DMS114 treated with DMSO at 0.1 percent for 48 hours (cell line): ENCODE measurements around the gene SLC25A26.

Source experiments
- DNase-seq: peaks from one replicate; lab custom pipeline; 2025; ENCODE audit not compliant: unreplicated experiment; lab: John Stamatoyannopoulos, UW

Gene SLC25A26, protein sequence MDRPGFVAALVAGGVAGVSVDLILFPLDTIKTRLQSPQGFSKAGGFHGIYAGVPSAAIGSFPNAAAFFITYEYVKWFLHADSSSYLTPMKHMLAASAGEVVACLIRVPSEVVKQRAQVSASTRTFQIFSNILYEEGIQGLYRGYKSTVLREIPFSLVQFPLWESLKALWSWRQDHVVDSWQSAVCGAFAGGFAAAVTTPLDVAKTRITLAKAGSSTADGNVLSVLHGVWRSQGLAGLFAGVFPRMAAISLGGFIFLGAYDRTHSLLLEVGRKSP

DNA sequence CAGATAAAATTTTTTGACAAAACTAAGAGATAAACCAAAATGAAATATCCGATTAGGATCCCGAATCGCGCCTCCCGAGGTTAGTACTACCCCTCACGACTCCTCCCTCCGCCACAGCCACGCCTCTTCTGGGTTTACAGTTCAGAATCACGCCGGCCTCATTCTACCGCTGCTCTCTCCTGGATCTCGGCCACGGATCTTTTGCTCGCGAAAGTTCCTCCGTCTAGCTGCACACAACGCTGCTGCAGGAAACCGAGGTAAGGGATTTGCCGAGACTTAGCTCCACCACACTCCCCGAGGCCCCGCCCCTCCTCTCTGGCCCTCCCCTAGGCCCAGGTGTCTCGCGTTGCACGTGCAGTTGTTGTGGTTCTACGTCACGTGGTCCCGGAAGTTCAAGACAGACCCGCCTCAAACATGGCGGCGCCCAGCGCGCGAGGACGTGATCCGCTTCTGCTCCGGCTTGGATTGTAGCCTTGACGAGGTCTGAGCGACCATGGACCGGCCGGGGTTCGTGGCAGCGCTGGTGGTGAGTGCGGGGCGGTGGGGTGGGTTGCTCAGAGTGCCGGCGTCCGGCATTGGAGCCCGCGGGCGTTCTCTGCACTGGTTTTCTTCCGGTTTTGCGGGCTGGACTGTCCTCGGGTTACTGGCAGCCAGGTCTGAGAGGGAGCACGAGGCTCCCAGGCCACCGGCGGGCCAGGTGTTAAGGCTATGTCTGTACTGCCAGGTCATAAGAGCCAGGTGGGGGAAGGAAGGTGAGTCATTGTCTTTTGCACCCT, at the start of gene SLC25A26:
Gene SLC25A26 (plus strand): TSS at position 400 of the 776 bp plus-strand sequence. CDS start 94 bp downstream, at position 494.
- peak; percentile 75 for DNase-seq

DNA sequence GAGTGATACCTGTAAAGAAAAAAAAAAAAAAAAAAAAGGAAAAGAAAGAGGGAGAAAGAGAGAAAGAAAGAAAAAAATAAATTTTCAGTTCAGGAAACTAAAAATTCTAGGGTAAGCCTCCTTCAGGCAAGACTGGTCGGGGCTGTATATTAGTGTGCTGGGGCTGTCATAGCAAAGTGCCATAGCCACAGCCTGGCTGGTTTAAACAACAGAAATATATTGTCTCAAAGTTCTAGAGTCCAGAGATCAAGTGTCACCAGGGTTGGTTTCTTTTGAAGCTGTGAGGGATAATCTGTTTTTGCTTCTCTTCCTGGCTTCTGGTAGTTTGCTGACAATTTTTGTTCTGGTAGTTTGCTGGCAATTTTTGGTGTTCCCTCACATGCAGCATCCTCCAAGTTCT, 48.4 kb upstream of the SLC25A26 start:
- no peak for DNase-seq

DNA sequence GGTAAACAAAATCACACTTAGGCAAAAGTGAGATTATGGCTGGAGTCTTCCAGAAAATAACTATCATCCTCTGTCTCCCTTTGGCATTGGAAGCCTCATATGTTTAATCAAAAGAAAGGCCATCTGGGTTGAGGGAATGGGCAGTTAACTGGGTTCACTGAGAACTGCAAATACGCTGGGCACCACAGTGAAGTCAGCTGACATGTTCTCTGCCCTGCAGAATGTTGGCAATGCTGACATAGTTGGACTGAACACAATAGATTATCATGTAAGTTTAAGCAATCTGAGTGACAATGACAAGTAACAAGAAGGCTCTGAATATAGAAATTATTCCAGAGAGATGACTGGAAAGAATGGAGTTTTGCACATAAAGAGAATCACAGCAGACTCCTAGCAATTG, 43.8 kb upstream of the SLC25A26 start:
- no peak for DNase-seq

DNA sequence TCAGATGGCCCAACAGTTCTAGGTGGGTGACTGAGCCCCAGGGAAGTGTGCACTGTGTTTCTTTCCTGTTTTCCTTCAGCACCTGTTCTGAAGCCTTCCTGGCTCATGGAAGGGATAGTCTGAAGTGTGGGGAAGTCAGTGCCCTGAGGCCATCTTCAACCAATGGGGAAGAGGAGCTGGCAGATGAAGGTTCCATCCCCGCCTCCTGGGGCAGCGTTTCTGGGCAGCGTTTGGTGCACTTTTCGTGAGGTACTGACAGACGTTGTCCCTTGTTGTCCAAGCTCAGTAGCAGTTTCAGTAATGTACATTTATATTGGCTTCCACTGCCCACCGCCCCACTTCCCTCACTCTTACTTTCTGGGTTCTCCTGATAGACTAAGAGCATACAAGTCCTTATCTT, 42.6 kb upstream of the SLC25A26 start:
- no peak for DNase-seq

DNA sequence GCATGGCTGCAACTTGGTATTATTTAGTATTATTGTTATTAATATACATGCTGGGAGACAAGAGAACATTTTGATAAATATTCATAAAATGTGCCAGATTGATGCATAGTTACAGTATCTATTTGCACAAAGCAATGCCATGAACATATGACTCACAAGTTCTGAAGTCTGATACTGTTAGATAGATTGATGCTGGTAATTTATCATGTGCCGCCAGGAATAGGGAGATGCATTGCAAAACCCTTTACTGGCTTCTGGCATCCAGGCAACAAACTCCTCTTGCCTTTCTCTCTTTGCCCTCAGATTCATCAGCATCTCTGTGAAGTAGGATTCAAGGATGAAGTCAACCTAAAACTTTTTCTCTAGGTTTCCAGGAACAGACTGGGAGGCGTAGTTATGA, 41.0 kb upstream of the SLC25A26 start:
- no peak for DNase-seq

DNA sequence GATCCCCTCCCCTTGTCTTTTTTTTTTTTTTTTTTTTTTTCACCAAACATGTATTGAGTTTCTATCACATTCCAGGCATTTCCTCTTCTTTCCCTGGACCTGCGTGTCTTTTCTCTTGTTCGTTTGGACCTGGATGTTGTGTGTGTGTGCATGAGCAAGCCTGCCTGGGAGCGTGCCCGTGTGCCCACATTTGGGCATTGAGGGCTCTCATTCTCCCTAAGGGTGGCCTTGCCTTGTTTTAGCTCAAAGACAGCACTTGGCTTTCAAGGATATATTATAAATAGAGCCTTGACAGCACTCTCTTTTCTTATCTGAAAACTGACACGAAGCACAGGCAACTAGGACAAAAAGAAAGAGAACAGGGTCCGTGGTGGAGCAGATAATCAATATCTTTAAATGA, 39.0 kb upstream of the SLC25A26 start:
- DNase-seq: no peak

DNA sequence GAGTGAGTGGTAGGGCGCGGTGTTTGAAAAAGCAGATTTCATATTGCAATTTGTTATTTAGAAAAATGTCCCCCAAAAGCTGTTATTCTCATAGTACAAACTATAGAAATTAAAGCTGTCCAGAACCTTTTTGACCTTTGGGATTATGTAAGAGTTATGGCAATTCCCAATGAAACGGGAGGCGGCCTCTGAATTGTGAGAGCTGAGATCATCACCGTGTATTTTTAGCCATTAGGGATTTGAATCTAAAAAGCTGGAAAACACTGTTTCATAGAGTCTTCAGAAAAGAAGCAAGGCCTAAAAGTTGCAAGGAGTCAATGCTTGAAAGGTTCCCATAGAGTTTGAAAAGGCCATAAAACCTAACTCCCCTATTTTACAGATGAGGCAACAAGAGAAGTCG, 38.6 kb upstream of the SLC25A26 start:
- no peak for DNase-seq

DNA sequence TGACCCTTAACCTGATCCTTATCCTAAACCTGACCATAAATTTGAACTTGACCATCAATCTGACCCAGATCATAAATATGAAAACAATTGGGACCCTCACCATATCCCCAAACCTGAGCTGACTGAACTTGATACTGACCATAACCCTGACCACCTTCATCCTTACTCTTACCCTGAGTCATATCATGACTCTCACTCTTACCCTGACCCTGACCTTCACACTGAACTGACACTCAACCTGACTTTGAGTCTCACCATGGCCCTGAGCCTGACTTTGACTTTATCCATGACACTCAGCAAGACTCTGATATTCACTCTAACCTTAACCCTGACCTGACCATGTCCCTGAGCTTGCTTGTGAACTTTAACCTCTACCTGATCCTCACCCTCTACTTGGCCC, 34.3 kb upstream of the SLC25A26 start:
- no peak for DNase-seq

DNA sequence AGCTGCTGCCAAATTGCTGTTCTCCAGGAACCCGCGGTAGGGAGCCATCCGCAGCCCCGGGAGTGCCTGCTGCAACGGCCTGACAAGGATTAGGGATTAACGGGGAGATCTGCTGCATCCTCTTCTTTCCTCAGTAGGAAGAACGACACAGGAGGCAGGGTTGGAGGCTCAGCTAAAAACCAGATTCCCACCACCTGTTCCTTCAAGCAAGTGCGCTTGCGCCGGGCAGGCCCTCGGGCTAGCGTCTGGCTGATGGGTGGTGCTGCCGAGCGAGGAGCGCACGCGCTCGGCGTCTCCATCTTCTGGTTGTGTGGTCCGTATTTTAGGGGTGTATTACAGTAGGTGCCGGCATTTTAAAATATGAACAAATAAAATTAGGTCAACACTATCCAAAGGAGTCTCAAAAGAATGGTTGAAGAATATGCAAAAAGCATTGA, 25.4 kb upstream of the SLC25A26 start:
- peak; percentile 53 for DNase-seq

DNA sequence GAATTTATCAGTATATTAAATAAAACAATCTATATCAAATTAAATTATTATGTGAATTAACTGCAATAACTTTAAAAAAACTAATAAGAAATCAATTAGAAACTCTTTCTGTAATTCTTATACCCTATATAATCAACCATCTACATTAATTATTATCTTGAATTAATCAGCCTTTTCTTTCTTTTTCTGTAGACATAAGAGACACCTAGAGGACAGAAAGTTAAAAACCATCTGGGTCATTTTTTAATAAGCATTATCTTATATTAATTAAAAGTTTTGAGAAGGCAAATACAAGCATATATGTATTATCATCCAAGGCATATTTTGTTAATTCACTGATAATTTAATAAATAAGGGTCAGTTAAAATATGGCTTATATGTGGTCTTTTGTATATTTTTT, 24.2 kb upstream of the SLC25A26 start:
- DNase-seq: no peak

DNA sequence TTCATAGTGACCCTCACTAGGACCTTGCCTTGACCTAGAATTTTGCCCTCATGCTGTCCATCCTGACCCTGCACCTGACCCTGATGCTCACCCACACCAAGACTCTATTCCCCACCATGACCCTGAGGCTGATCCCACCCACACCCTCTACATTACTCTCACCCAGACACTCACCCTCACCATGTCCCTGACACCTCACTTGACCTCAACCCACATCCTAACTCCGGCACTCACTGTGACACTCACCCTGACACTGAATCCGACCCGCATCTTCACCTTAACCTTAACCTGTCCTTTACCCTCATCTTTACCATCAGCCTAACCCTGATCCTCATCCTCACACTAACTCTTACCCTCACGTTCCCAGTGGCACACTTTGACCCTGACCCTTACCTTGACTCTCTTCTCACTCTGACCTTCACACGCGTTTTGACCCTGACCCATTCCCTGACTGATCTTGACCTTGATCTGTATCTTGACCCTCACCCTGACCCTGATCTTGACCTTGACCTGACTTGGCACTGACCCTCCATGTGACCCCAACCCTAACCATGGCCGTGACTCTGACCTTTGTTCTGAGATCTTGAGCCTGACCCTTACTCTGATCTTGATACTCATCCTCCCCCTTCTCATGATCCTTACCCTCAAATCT, 22.2 kb upstream of the SLC25A26 start:
- DNase-seq: no peak

DNA sequence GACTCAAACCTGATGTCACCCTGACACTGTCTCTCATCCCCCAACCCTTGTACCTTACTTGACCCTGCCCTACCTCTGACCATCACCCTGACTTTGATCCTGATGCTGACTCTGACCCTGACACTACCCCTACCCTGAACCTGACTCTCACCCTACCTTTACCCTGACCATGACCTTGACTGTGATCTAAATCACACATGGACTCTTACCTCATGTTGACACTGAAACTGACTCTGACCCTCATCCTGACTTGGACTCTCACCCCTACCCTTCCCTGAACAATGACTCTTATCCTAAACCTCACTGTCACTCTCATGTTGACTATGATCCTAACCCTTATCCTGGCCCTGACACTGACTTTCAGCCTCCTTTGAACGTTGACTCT, 21.7 kb upstream of the SLC25A26 start:
- DNase-seq: no peak

DNA sequence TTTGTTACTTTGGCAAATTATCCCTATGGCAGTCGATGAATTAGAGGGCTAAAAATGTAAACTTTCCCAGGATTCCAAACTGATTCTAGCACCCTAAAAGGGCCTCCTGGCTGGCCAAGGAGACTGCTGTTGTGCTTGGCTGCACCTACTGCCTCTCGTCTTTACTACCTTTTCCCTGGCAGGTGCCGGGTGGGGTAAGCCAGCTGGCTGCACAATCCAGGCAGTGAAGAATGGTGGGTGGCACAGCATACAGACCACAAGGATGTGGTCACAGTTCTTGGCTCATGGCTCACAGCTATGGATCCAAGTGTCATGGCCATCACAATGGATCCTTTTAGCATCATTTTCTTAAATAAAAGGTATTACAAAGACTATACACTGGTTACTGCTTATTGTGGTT, 20.7 kb upstream of the SLC25A26 start:
- DNase-seq: no peak

DNA sequence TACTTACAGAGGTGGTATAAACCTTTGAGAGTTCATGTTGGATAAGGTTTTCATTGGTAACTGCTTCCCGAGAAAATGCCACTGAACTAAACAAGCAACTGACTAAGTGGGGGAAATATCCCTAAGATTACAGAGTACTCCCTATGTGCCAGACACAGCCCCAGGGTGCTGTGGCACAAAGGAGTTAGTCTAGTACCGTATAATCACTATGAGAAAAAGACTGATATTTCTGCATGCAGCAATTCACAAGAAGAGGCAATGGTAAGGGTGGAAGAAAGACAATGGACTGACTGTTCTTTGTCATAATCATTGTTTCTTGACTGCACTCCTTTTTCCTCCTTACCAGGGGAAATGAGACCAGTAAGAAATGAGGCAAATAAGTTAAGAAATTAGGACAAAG, 20.0 kb upstream of the SLC25A26 start:
- DNase-seq: no peak

DNA sequence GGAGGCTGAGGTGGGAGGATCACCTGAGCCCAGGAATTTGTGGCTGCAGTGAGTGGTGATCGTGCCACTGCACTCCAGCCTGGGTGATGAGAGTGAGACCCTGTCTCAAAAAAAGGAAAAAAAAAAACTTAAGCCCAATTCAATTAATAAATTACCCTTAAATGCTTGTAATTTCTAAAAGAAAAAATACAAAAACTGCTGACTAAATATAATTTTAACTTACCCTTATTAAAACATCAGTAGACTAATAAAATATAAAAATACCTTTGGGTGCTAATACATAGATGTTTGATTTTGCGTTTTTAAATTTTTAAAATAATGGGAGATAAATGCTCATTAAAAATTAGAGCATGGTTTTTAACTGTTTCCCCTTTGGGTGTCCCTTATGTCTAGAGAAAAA, 17.5 kb upstream of the SLC25A26 start:
- DNase-seq: no peak

DNA sequence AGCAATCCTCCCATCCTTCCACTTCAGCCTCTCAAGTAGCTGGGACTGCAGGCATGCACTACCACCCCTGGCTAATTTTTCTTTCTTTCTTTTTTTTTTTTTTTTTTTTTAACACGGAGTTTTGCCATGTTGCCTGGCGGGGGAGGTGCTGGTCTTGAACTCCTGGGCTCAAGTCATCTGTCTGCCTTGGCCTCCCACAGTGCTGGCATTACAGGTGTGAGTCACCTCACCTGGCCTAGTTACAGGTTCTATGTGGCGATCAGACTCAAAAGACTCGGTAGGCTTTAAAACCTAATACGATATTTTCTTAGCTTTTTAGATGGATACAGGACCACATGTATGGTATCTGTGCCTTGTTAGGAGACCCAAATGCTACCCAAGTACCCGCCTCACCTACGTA, 14.0 kb upstream of the SLC25A26 start:
- no peak for DNase-seq

DNA sequence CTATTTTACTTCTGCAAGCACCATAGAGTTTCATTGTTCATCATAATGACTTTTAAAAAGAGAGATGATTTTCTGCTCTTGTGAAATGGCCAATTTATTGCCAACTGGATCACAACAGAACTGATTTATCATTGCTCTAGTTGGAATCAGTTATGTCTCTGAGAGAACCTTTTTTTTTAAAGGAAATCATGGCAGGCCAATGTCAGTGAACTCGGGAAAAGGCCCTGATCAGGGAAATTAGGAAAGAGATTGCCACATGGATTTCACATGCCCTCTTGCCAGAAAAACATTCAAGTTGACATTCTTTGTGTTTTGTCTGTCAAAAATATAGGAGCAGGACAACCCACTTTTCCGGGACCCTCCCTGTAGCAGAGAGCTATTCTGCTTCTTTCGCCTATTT, 12.6 kb upstream of the SLC25A26 start:
- no peak for DNase-seq

DNA sequence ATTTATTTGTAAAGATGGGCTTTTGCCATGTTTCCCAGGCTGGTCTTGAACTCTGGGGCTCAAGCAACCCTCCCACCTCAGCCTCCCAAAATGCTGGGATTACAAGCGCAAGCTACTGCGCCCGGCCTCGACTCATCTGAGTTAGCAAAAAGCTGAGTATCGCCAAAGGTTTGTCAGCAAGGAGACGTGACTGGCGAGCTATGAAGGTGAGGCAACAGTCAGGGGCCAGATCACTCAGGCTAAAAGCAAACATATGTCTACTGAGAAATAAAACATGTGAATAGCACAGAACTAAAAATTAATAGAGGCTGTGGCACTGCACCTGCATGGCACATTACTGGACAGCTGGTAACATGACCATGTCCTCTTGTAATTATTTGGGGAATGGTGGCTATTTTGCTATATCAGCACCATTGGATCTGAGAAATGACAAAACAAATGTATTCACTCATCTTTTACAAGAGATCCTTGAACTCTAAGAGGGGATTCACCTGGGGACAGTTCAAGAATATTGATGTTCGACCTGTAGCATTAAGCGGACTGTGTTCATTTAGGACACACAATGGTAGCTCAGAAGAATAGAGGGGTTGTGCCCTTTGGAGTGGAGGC, 10.0 kb upstream of the SLC25A26 start:
- no peak for DNase-seq

DNA sequence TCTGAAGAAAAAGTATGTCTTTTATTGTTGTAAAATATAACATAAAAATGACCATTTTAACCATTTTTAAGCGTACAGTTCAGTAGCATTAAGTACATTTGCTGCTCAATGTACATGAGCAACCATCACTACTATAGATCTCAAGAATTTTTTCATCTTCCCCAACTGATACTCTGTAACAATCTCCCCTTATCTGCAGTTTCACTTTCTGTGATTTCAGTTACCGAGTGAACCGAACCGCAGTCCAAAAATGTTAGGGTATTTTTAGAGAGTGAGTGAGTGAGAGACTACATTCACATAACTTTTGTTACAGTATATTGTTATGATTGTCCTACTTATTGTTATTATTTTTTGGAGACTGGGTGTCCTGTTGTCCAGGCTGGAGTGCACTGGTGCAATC, 9.0 kb upstream of the SLC25A26 start:
- DNase-seq: no peak

DNA sequence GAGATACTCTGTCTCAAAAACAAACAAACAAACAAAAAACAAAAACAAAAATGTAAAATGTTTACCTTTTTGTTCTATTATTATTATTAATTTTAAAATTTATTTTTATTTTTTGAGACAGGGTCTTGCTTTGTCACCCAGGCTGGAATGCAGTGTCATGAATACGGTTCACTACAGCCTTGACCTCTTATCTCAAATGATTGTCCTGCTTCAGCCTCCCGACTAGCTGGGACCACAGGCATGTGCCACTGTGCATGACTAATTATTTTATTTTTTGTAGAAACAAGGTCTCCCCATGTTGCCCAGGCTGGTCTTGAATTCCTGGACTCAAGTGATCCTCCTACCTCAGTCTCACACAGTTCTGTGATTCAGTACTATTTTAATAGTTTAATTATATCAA, 5.7 kb upstream of the SLC25A26 start:
- DNase-seq: no peak

DNA sequence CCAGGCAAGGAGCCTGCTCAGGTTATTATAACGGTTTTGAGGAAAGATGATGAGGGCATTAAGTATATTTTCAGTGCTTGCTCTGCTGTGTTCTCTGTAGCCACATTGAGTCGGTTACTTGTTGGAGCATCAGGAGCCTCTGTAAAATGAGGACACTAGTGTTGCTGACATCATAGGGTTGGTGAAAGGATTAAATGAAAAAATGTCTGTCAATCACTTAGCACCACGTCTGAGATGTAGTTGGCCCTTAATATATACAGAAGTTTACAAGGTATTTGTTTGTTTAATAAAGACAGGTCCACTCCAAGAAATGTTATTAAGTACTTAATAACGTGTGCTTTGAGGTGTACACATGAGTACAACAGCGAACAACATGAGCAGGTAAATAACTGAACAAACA, 735 bp upstream of the SLC25A26 start:
- no peak for DNase-seq

DNA sequence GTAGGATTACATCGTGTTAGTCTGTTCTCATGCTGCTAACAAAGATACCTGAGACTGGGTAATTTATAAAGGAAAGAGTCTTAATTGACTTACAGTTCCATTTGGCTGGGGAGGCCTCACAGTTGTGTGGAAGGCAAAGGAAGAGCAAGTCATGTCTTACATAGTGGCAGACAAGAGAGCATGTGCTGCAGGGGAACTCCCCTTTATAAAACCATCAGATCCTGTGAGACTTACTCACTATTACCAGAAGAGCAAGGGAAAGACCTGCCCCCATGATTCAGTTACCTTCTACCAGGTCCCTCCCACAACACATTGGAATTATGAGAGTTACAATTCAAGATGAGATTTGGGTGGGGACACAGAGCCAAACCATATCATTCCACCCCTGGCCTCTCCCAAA, 3.4 kb downstream of the SLC25A26 start:
- no peak for DNase-seq
